Measurements from ENCODE around the gene PLCZ1.

GRCh38 chr12:18737819-18738218, at the start of gene PLCZ1, which contains the start of gene CAPZA3:
- TF ChIP-seq, protein P1, sequence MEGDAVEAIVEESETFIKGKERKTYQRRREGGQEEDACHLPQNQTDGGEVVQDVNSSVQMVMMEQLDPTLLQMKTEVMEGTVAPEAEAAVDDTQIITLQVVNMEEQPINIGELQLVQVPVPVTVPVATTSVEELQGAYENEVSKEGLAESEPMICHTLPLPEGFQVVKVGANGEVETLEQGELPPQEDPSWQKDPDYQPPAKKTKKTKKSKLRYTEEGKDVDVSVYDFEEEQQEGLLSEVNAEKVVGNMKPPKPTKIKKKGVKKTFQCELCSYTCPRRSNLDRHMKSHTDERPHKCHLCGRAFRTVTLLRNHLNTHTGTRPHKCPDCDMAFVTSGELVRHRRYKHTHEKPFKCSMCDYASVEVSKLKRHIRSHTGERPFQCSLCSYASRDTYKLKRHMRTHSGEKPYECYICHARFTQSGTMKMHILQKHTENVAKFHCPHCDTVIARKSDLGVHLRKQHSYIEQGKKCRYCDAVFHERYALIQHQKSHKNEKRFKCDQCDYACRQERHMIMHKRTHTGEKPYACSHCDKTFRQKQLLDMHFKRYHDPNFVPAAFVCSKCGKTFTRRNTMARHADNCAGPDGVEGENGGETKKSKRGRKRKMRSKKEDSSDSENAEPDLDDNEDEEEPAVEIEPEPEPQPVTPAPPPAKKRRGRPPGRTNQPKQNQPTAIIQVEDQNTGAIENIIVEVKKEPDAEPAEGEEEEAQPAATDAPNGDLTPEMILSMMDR (conservative IDR thresholded peaks at IDR 0.05 in 1 of 2, IDR thresholded peaks at IDR 0.05 in 1 of 2; ENCODE audit: low read depth in 1 of 2, low read length in 2 of 2): no peak
- no peak for TF ChIP-seq EZH2 (IDR thresholded peaks at IDR 0.05; ENCODE audit: low read length, missing control alignments)

All from fibroblast of lung (primary cell).